GM18868 (cell line): ENCODE results near the gene NDUFA11.
"Not testable (repeated sequence)": the region's sequence is repeated elsewhere in the genome, so short reads cannot be mapped to it uniquely, and the experiment has no call there.

Experiments used
- ATAC-seq: cut with Tn5 transposase; IDR thresholded peaks from one replicate; pipeline ENCODE4 v1.9.1; 2021; ENCODE audit warnings: mild to moderate bottlenecking, moderate library complexity; ENCODE audit not compliant: unreplicated experiment

The NDUFA11 gene

GRCh38 chr19:5863030-5863665 lies 40.4 kb downstream of the NDUFA11 start:
- no peak for ATAC-seq

- no peak for ATAC-seq
Observed at GRCh38 chr19:5857203-5858081, 46.1 kb downstream of the NDUFA11 start.

GRCh38 chr19:5855151-5855550 lies 48.4 kb downstream of the NDUFA11 start:
- not testable (repeated sequence) for ATAC-seq

- not testable (repeated sequence) for ATAC-seq
Observed at GRCh38 chr19:5854121-5854520, 49.5 kb downstream of the NDUFA11 start.

- ATAC-seq: no peak
Observed at GRCh38 chr19:5851302-5851701, 52.3 kb downstream of the NDUFA11 start, which contains the start of gene FUT3. Gene FUT3 (minus strand): TSS chr19:5851449.

- ATAC-seq: no peak
Observed at GRCh38 chr19:5850743-5851293, 52.8 kb downstream of the NDUFA11 start.

GRCh38 chr19:5850189-5850588 lies 53.4 kb downstream of the NDUFA11 start:
- no peak for ATAC-seq

- ATAC-seq: not testable (repeated sequence)
Observed at GRCh38 chr19:5848621-5849020, 55.0 kb downstream of the NDUFA11 start.

GRCh38 chr19:5847846-5848245 lies 55.7 kb downstream of the NDUFA11 start:
- ATAC-seq: not testable (repeated sequence)
